ENCODE results near the gene ZNF576. TPM values are rescaled to one million over a fixed set of nuclear protein-coding genes. Genes with fewer than 3 reads are reported as not detected.

Gene ZNF576
- total RNA-seq, 1 donor = 10.3 TPM

GRCh38 chr19:43622070-43622469 lies 25.7 kb downstream of the ZNF576 start:
- no peak for TF ChIP-seq CTCF (IDR thresholded peaks at IDR 0.05; ENCODE audit: insufficient read depth, low read length)
- no peak for DNase-seq (ENCODE audit: low read depth)

GRCh38 chr19:43622956-43623355 lies 26.6 kb downstream of the ZNF576 start:
- DNase-seq (ENCODE audit: low read depth) = no peak

More at GRCh38 chr19:43622070-43622469, 25.7 kb downstream of the ZNF576 start:
- no peak overlapping the region for H3K4me3 ChIP-seq (ENCODE audit: low read depth, low read length)

DNA sequence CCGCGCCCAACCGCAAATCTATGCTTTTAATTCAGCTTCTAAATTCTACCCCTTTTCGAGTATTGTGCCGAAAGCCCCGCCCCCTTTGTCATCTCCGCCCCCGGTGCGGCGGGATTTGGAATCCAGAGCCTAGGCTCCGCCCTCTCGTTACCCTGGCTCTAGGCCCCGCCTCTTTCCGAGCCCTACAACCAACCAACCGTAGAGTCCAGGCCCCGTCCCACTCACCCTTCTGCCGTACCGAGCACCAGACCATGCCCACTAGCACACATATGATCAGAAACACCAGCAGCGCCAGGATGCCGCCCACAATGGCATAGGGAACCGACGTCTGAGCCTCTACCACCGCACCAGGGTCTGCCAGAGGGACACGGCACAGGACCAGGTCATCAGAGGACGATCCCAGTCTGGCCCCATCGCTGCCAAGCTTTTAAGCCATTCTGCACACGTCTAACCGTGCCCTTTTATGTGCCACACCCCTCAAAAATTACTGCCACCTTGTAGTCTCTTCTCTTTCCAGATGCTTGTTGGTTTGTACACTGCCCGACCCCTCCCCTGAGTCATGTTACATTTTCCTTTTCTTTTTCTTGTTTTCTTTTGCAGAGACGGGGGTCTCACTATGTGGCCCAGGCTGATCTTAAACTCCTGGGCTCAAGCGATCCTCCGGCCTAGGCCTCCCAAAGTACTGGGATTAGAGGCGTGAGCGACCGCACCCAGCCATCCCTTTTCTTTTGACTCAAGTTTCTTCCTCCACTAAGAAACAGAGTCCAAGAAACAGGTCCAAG lies 27.7 kb downstream of the ZNF576 start:
- no peak for DNase-seq (ENCODE audit: low read depth)
- no peak for TF ChIP-seq CTCF (IDR thresholded peaks at IDR 0.05; ENCODE audit: insufficient read depth, low read length)
- H3K4me3 ChIP-seq (ENCODE audit: low read depth, low read length) = no peak overlapping the region

More at GRCh38 chr19:43622956-43623355, 26.6 kb downstream of the ZNF576 start:
- TF ChIP-seq CTCF (IDR thresholded peaks at IDR 0.05; ENCODE audit: insufficient read depth, low read length) = no peak
- H3K4me3 ChIP-seq (ENCODE audit: low read depth, low read length) = no peak overlapping the region

- TF ChIP-seq CTCF (IDR thresholded peaks at IDR 0.05; ENCODE audit: insufficient read depth, low read length) = no peak
- DNase-seq (ENCODE audit: low read depth) = no peak
- H3K4me3 ChIP-seq (ENCODE audit: low read depth, low read length) = no peak overlapping the region
Observed at GRCh38 chr19:43624933-43625332, 28.5 kb downstream of the ZNF576 start.

- TF ChIP-seq CTCF (IDR thresholded peaks at IDR 0.05; ENCODE audit: insufficient read depth, low read length) = no peak
- no peak overlapping the region for H3K4me3 ChIP-seq (ENCODE audit: low read depth, low read length)
- no peak for DNase-seq (ENCODE audit: low read depth)
Observed at GRCh38 chr19:43625918-43626579, 29.7 kb downstream of the ZNF576 start.

GRCh38 chr19:43626838-43627237 lies 30.4 kb downstream of the ZNF576 start:
- no peak for DNase-seq (ENCODE audit: low read depth)
- no peak overlapping the region for H3K4me3 ChIP-seq (ENCODE audit: low read depth, low read length)
- no peak for TF ChIP-seq CTCF (IDR thresholded peaks at IDR 0.05; ENCODE audit: insufficient read depth, low read length)

Measured in fibroblast of the aortic adventitia (primary cell).